IPS DF 6.9 (cell line): Measurements from ENCODE around the gene KANK2.

Source experiments
- DNase-seq: peaks from one replicate; pipeline ENCODE4 v3.0.0-alpha.2; 2013; ENCODE audit warnings: low read depth, low spot score
- H3K27ac ChIP-seq: one replicate; pipeline ENCODE4 v1.5.1; 2013; ENCODE audit warnings: low read length, control low read depth
- H3K27me3 ChIP-seq: 2 replicates; pipeline ENCODE4 v1.6.1; 2013; ENCODE audit warnings: mild to moderate bottlenecking, low read length; ENCODE audit not compliant: control insufficient read depth, insufficient read depth
- H3K36me3 ChIP-seq: 2 replicates; pipeline ENCODE4 v1.6.1; 2013; ENCODE audit warnings: low read length; ENCODE audit not compliant: control insufficient read depth, insufficient read depth
- H3K4me1 ChIP-seq: 2 replicates; pipeline ENCODE4 v1.6.1; 2013; ENCODE audit warnings: low read length; ENCODE audit not compliant: control insufficient read depth, insufficient read depth
- H3K4me3 ChIP-seq: 2 replicates; pipeline ENCODE4 v1.5.1; 2013; ENCODE audit warnings: mild to moderate bottlenecking, low read length
- H3K9me3 ChIP-seq: 2 replicates; pipeline ENCODE4 v1.6.1; 2013; ENCODE audit warnings: low read length, inconsistent platforms; ENCODE audit not compliant: control insufficient read depth, insufficient read depth
- WGBS: extraction: QIAGEN DNeasy Blood & Tissue Kit; methylation state at CpG from one replicate; pipeline ENCODE4 v1.1.7; 2013; ENCODE audit warnings: mixed read lengths, missing lambda C conversion rate; ENCODE audit not compliant: insufficient read length, insufficient coverage; 5-methylcytosine and 5-hydroxymethylcytosine counted together

The KANK2 gene

DNA sequence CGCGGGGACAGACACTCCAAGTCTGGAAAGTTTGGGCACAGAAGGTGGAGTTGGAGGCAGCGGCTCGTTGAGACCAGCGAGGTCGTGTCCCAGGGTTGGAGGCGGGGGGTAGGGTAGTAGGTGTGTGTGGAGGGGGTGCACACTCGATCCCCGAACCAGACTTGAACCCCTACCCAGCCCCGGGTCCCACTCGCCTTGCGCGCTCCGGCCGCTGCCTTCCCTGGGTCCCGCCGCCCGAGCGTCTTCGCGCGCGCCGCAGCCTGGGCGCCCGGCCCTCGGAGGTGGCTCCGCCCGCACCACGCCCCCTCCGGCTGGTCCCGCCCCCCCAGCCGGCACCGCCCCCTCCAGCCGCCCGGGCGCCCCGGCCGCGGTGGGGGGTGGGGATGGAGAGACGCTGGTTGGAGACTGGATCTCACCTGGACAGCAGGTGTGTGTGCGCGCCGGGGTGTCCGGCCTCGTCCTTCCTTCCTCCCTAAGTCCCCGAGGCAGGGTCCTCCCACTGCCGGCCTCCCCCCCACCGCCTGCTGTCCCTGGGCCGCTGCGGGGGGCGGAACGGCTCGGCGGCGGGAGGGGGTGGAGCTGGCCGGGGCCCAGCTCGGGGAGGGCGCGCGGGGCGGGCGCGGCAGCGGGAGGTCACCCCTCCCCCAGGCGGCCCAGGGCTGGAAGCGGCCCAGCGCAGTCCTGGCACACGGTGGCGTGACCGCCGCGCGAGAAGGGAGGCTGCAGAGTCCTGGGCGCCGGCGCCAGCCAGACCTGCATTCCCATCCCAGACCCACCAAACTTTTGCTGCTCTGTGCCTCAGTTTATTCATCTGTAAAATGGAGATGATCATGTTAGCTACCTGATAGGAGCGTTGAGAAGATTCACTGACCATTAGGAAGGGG, at the start of gene KANK2:
TSS of gene KANK2 (minus strand) at position 255 of the 884 bp plus-strand sequence. CDS start 3,034 bp downstream, outside the sequence.
- Histone ChIP-seq H3K9me3 (no peaks in the 10 kb centered on the region), H3K36me3 (peaks cover 18% of the 10 kb centered on the region), H3K27me3 (no peaks in the 10 kb centered on the region), H3K4me1 (no peaks in the 10 kb centered on the region; the same call in 1 of the 2 replicates), H3K4me3 (peak within 1 kb of the TSS; percentile 73; the same call in 1 of the 2 replicates), H3K27ac (no peak within 1 kb of the TSS)
- no peak for DNase-seq
- no CpG with 5 or more reads among the region's 78 CpGs for WGBS

- H3K4me3 ChIP-seq, result no peak overlapping the region
- no peak for DNase-seq
- H3K27me3 ChIP-seq, result no peaks in the 10 kb centered on the region
- no CpG with 5 or more reads among the region's 11 CpGs for WGBS
- H3K36me3 ChIP-seq, result peaks cover 12% of the 10 kb centered on the region; the same call in 1 of the 2 replicates
- no peak overlapping the region for H3K27ac ChIP-seq
- peaks cover 3% of the 10 kb centered on the region for H3K4me1 ChIP-seq
- H3K9me3 ChIP-seq, result no peaks in the 10 kb centered on the region
These were observed 49.6 kb upstream of the KANK2 start for GRCh38 chr19:11246941-11247340.

GRCh38 chr19:11244846-11245589, 47.7 kb upstream of the KANK2 start:
- no peaks in the 10 kb centered on the region for H3K9me3 ChIP-seq
- peaks cover 10% of the 10 kb centered on the region; the same call in 1 of the 2 replicates for H3K36me3 ChIP-seq
- no CpG with 5 or more reads among the region's 5 CpGs for WGBS
- H3K4me3 ChIP-seq, result no peak overlapping the region
- no peaks in the 10 kb centered on the region for H3K27me3 ChIP-seq
- H3K4me1 ChIP-seq, result peaks cover 3% of the 10 kb centered on the region
- H3K27ac ChIP-seq, result no peak overlapping the region
- DNase-seq, result no peak

- no peak for DNase-seq
- no CpG with 5 or more reads among the region's 7 CpGs for WGBS
- H3K4me3 ChIP-seq, result no peak overlapping the region
- H3K27me3 ChIP-seq, result no peaks in the 10 kb centered on the region
- no peaks in the 10 kb centered on the region for H3K9me3 ChIP-seq
- H3K27ac ChIP-seq, result no peak overlapping the region
- H3K36me3 ChIP-seq, result peaks cover 10% of the 10 kb centered on the region; the same call in 1 of the 2 replicates
- peaks cover 3% of the 10 kb centered on the region for H3K4me1 ChIP-seq
These were observed 46.4 kb upstream of the KANK2 start for GRCh38 chr19:11243798-11244169.

- H3K4me3 ChIP-seq, result no peak overlapping the region
- WGBS, result no CpG with 5 or more reads among the region's 48 CpGs
- H3K36me3 ChIP-seq, result peaks cover 10% of the 10 kb centered on the region; the same call in 1 of the 2 replicates
- peaks cover 3% of the 10 kb centered on the region for H3K4me1 ChIP-seq
- H3K27ac ChIP-seq, result no peak overlapping the region
- peak; percentile 54 for DNase-seq
- H3K27me3 ChIP-seq, result no peaks in the 10 kb centered on the region
- no peaks in the 10 kb centered on the region for H3K9me3 ChIP-seq
These were observed 45.8 kb upstream of the KANK2 start for GRCh38 chr19:11242864-11243797.

- Histone ChIP-seq H3K9me3 (no peaks in the 10 kb centered on the region), H3K27me3 (no peaks in the 10 kb centered on the region), H3K4me1 (peaks cover 3% of the 10 kb centered on the region), H3K27ac (no peak overlapping the region), H3K4me3 (no peak overlapping the region), H3K36me3 (peaks cover 3% of the 10 kb centered on the region; the same call in 1 of the 2 replicates)
- no CpG with 5 or more reads among the region's 11 CpGs for WGBS
- DNase-seq, result no peak
These were observed 44.7 kb upstream of the KANK2 start for GRCh38 chr19:11242025-11242424.

DNA sequence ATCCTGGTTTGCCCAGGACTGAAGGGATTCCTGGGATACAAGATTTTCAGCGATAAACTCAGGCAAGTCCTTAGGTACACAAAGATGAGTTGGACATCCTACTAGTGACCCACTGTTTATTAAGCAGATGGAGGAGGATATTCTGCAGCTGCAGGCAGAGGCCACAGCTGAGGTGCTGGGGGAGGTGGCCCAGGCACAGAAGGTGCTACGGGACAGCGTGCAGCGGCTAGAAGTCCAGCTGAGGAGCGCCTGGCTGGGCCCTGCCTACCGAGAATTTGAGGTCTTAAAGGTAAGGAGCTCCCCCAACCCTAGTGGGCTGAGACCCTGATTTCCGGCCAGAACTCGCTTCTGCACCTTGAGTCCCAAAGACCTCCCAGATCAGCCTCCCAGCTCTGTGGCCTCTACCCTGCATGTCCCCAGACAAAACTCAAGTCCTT, 42.7 kb upstream of the KANK2 start:
- H3K27me3 ChIP-seq, result no peaks in the 10 kb centered on the region
- no peak overlapping the region for H3K4me3 ChIP-seq
- H3K27ac ChIP-seq, result no peak overlapping the region
- DNase-seq, result no peak
- no CpG with 5 or more reads among the region's 8 CpGs for WGBS
- no peaks in the 10 kb centered on the region for H3K9me3 ChIP-seq
- H3K4me1 ChIP-seq, result peaks cover 5% of the 10 kb centered on the region
- H3K36me3 ChIP-seq, result peaks cover 3% of the 10 kb centered on the region; the same call in 1 of the 2 replicates

GRCh38 chr19:11239377-11240000, 42.1 kb upstream of the KANK2 start, which contains the start of gene ANGPTL8:
Gene ANGPTL8 (plus strand): TSS chr19:11239619. CDS start chr19:11239638, 19 bp downstream.
- Histone ChIP-seq H3K4me1 (peaks cover 5% of the 10 kb centered on the region), H3K9me3 (no peaks in the 10 kb centered on the region), H3K4me3 (no peak within 1 kb of the TSS), H3K36me3 (peaks cover 3% of the 10 kb centered on the region; the same call in 1 of the 2 replicates), H3K27ac (no peak within 1 kb of the TSS), H3K27me3 (no peaks in the 10 kb centered on the region)
- DNase-seq, result no peak
- WGBS, result no CpG with 5 or more reads among the region's 23 CpGs

DNA sequence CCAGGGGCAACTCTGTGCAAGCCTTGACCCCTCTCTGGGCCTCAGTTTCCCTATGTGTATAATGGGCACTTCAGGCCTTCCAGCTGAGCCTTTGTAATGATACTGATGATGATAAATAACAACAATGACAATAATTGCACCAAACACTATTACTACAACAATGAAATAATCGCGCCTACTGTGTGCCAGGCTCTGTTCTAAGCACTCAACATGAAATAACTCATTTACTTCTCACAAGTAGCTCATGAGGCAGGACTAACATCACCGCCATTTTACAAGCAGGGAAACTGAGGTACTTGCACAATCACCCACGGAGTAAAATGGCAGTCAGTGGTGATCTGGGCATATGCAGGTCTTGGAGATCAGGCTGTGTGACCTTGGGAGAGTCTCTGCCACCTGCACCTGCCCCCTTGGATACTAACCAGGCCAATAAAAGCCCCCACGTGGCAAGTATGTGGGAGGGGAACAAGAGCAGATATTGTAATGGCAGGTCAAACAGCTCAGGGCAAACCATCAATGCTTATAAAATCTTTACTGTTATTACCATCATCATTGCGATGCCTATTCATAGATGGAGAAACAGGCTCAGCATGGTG, 41.5 kb upstream of the KANK2 start:
- WGBS, result no CpG with 5 or more reads among the region's 6 CpGs

More for the DNA sequence above, 41.5 kb upstream of the KANK2 start:
- Histone ChIP-seq H3K4me1 (peaks cover 5% of the 10 kb centered on the region), H3K27me3 (no peaks in the 10 kb centered on the region), H3K27ac (no peak overlapping the region), H3K36me3 (peaks cover 3% of the 10 kb centered on the region; the same call in 1 of the 2 replicates), H3K9me3 (no peaks in the 10 kb centered on the region), H3K4me3 (no peak overlapping the region)
- no peak for DNase-seq
